ENCODE data around the gene UBE2J1. TPM values are rescaled to one million over a fixed set of nuclear protein-coding genes. Genes with fewer than 3 reads are reported as not detected.

The UBE2J1 gene
- total RNA-seq, 2 experiments from 2014 or later: 34.7 to 34.9 TPM

- Mint-ChIP-seq H3K27me3 (no peaks in the 10 kb centered on the region), H3K4me3 (peak overlapping the region; percentile 88), H3K36me3 (ENCODE audit: low read depth) (peaks cover 14% of the 10 kb centered on the region), H3K4me1 (ENCODE audit: low read depth) (peaks cover 70% of the 10 kb centered on the region), H3K27ac (peak overlapping the region; percentile 85), H3K9me3 (no peaks in the 10 kb centered on the region)
- ChIA-PET CTCF (interaction anchor here (1.9 kb wide), 1 partner anchor 19 kb away, joined by 10 read pairs; no protein-coding TSS in a partner anchor), POLR2A (interaction anchor here (1.1 to 5.2 kb wide), 7 partner anchors 19 to 390 kb away, joined by 3 to 95 read pairs (median 13); partner anchors contain the start of genes LYRM2, PM20D2, PNRC1 and RNGTT)
- DNase-seq: peak in 4 of 14 experiments; percentile 11 to 66 (median 41)
- intact Hi-C loops (cut with DNase I, micrococcal nuclease): loop anchor here (5.0 to 10.0 kb wide), 8 partner anchors 56 to 1232 kb away; partner anchors contain the start of genes PNRC1 (in 2 of the 2), RNGTT (in 2 of the 2), CASP8AP2 (in 1 of the 2) and MAP3K7 (in 1 of the 2)
- Histone ChIP-seq H3K27ac (ENCODE audit: low read depth in 1 of 2, low read length in 2 of 2) (peak overlapping the region; percentile 66 to 71), H3K4me1 (ENCODE audit: insufficient read depth, low read length) (peaks cover 31% of the 10 kb centered on the region), H3K9me3 (ENCODE audit: control insufficient read depth in 1 of 2, insufficient read depth in 1 of 2, low read length in 2 of 2) (no peaks in the 10 kb centered on the region), H3K27me3 (ENCODE audit: control insufficient read depth in 1 of 2, insufficient read depth in 2 of 2, low read length in 2 of 2) (no peaks in the 10 kb centered on the region), H3K36me3 (ENCODE audit: insufficient read depth, low read length) (no peaks in the 10 kb centered on the region), H3K4me3 (ENCODE audit: low read length) (peak overlapping the region; percentile 71)
- no peak for TF ChIP-seq CTCF (IDR thresholded peaks at IDR 0.05)
- peak; percentile 18 for ATAC-seq (ENCODE audit: poor library complexity)
These were observed 615 bp upstream of the UBE2J1 start for GRCh38 chr6:89353118-89353556.

- no peaks in the 10 kb centered on the region for H3K9me3 Mint-ChIP-seq
- peak overlapping the region; percentile 92 for H3K27ac Mint-ChIP-seq
- H3K4me3 ChIP-seq (ENCODE audit: low read length): peak overlapping the region; percentile 71
- intact Hi-C loops (cut with DNase I, micrococcal nuclease): loop anchor here (2.0 to 10.0 kb wide), 9 partner anchors 13 to 1233 kb away; partner anchors contain the start of genes PNRC1 (in 2 of the 2), RNGTT (in 2 of the 2), CASP8AP2 (in 1 of the 2) and MAP3K7 (in 1 of the 2)
- ATAC-seq (ENCODE audit: poor library complexity): no peak
- H3K27me3 Mint-ChIP-seq: no peaks in the 10 kb centered on the region
- no peaks in the 10 kb centered on the region for H3K36me3 ChIP-seq (ENCODE audit: insufficient read depth, low read length)
- no peak for TF ChIP-seq CTCF (IDR thresholded peaks at IDR 0.05)
- H3K27ac ChIP-seq (ENCODE audit: low read depth in 1 of 2, low read length in 2 of 2): peak overlapping the region; percentile 69 to 71
- DNase-seq: peak in 1 of 14 experiments; percentile 21
- H3K36me3 Mint-ChIP-seq (ENCODE audit: low read depth): peaks cover 9% of the 10 kb centered on the region
- H3K27me3 ChIP-seq (ENCODE audit: control insufficient read depth in 1 of 2, insufficient read depth in 2 of 2, low read length in 2 of 2): no peaks in the 10 kb centered on the region
- ChIA-PET POLR2A (interaction anchor here (0.7 to 5.2 kb wide), 17 partner anchors 8 to 478 kb away, joined by 3 to 95 read pairs (median 7); partner anchors contain the start of genes CASP8AP2, LYRM2, MDN1 and PM20D2), CTCF (interaction anchor here (1.4 to 1.9 kb wide), 2 partner anchors 16 to 20 kb away, joined by 6 to 10 read pairs; no protein-coding TSS in a partner anchor)
- peak overlapping the region; percentile 99 for H3K4me3 Mint-ChIP-seq
- H3K4me1 Mint-ChIP-seq (ENCODE audit: low read depth): peaks cover 67% of the 10 kb centered on the region
- H3K4me1 ChIP-seq (ENCODE audit: insufficient read depth, low read length): peaks cover 33% of the 10 kb centered on the region
- no peaks in the 10 kb centered on the region for H3K9me3 ChIP-seq (ENCODE audit: control insufficient read depth in 1 of 2, insufficient read depth in 1 of 2, low read length in 2 of 2)
These were observed 748 bp downstream of the UBE2J1 start for GRCh38 chr6:89351671-89352277.

- intact Hi-C loops (cut with DNase I, micrococcal nuclease): loop anchor here (2.0 to 10.0 kb wide), 9 partner anchors 14 to 1234 kb away; partner anchors contain the start of genes PNRC1 (in 2 of the 2), RNGTT (in 2 of the 2), CASP8AP2 (in 1 of the 2) and MAP3K7 (in 1 of the 2)
- peaks cover 9% of the 10 kb centered on the region for H3K36me3 Mint-ChIP-seq (ENCODE audit: low read depth)
- CTCF ChIA-PET: interaction anchor here (0.7 to 2.6 kb wide), 3 partner anchors 22 to 1251 kb away, joined by 3 to 27 read pairs (median 6); no protein-coding TSS in a partner anchor
- H3K36me3 ChIP-seq (ENCODE audit: insufficient read depth, low read length): no peaks in the 10 kb centered on the region
- H3K27ac Mint-ChIP-seq: peak overlapping the region; percentile 92
- peaks cover 41% of the 10 kb centered on the region for H3K4me1 ChIP-seq (ENCODE audit: insufficient read depth, low read length)
- H3K4me1 Mint-ChIP-seq (ENCODE audit: low read depth): peaks cover 69% of the 10 kb centered on the region
- H3K27me3 Mint-ChIP-seq: no peaks in the 10 kb centered on the region
- H3K9me3 Mint-ChIP-seq: no peaks in the 10 kb centered on the region
- H3K4me3 ChIP-seq (ENCODE audit: low read length): peak overlapping the region; percentile 71
- POLR2A ChIA-PET: interaction anchor here (0.5 to 5.2 kb wide), 13 partner anchors 10 to 1943 kb away, joined by 3 to 95 read pairs (median 7); partner anchors contain the start of genes CFAP206, LYRM2, MDN1 and PM20D2
- DNase-seq (peak in 3 of 14 experiments; percentile 50 to 56 (median 56)), ATAC-seq (ENCODE audit: poor library complexity) (peak; percentile 27)
- no peaks in the 10 kb centered on the region for H3K27me3 ChIP-seq (ENCODE audit: control insufficient read depth in 1 of 2, insufficient read depth in 2 of 2, low read length in 2 of 2)
- H3K27ac ChIP-seq (ENCODE audit: low read depth in 1 of 2, low read length in 2 of 2): peak overlapping the region; percentile 15 to 73
- H3K9me3 ChIP-seq (ENCODE audit: control insufficient read depth in 1 of 2, insufficient read depth in 1 of 2, low read length in 2 of 2): no peaks in the 10 kb centered on the region
- no peak for TF ChIP-seq CTCF (IDR thresholded peaks at IDR 0.05)
- peak overlapping the region; percentile 99 for H3K4me3 Mint-ChIP-seq
These were observed 2.1 kb downstream of the UBE2J1 start for GRCh38 chr6:89350281-89350966.

All from CD4-positive, alpha-beta T cell (primary cell).